ENCODE results near the gene ANKRD44.

DNA sequence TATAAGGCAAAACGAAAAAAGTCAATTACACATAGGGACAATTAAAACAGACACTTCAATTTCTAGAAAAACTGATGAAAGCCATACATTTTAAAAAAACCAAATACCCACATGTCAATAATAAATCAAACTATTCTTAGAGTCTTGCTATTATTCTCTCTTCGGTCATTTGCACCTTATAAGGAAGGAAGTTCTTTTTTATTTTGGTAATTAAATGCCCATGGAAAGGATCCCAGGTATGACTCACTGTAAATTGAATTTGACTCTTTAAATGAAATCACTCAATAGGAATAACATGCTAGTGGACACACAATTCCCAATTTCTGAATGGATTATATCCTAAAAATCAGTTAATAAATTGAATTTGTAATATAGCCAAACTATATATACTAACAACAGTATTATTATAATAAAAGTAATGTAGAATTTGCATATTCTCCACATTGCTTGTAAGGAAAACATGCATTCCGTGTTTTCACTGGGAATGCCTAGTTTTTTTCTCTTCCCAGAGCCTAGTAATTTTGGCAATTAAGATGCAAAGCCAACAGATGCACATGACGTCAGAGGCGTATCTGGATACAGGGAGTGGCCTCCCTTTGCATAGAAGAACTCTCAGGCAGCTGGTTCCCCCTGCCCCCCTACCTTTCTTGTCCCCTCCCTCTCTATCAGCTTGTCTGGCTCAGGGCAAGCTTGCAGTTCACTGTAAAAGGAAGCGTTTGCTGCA, 230.6 kb downstream of the ANKRD44 start:
- TF ChIP-seq, protein P1, sequence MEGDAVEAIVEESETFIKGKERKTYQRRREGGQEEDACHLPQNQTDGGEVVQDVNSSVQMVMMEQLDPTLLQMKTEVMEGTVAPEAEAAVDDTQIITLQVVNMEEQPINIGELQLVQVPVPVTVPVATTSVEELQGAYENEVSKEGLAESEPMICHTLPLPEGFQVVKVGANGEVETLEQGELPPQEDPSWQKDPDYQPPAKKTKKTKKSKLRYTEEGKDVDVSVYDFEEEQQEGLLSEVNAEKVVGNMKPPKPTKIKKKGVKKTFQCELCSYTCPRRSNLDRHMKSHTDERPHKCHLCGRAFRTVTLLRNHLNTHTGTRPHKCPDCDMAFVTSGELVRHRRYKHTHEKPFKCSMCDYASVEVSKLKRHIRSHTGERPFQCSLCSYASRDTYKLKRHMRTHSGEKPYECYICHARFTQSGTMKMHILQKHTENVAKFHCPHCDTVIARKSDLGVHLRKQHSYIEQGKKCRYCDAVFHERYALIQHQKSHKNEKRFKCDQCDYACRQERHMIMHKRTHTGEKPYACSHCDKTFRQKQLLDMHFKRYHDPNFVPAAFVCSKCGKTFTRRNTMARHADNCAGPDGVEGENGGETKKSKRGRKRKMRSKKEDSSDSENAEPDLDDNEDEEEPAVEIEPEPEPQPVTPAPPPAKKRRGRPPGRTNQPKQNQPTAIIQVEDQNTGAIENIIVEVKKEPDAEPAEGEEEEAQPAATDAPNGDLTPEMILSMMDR (conservative IDR thresholded peaks at IDR 0.05 in 1 of 2, IDR thresholded peaks at IDR 0.05 in 1 of 2; ENCODE audit: extremely low read depth in 1 of 2, insufficient read depth in 1 of 2, low read depth in 1 of 2, low read length in 2 of 2): no peak
- TF ChIP-seq EZH2 (IDR thresholded peaks at IDR 0.05; ENCODE audit: borderline replicate concordance, low read length): no peak

Data from mammary epithelial cell (primary cell).